Right lobe of liver (tissue), 6 donors: ENCODE results near the gene HLA-DQA1. TPM values are rescaled to one million over a fixed set of nuclear protein-coding genes. Genes with fewer than 3 reads are reported as not detected.
A peak's percentile ranks its signal among the peaks of the same experiment; 100 is the strongest.
"Not testable (repeated sequence)": the region's sequence is repeated elsewhere in the genome, so short reads cannot be mapped to it uniquely, and the experiment has no call there.

Experiments used
- ATAC-seq, 4 donors: fragments of 200-7000 bp; cut with Tn5 transposase; one replicate each; pipeline ENCODE4 v1.9.1; 2020; ENCODE audit warnings: mild to moderate bottlenecking in 4 of 4, moderate library complexity in 4 of 4
- DNase-seq, 3 donors: peaks; one replicate each; pipeline ENCODE4 v3.0.0-alpha.2; 2020
- H3K27ac ChIP-seq, 3 donors: fragments of 200-600 bp; one replicate each; pipeline ENCODE4 v1.8.0; 2022
- H3K27me3 ChIP-seq, 2 donors: fragments of 200-600 bp; one replicate each; pipeline ENCODE4 v1.8.0; 2022
- H3K36me3 ChIP-seq, 4 donors: fragments of 200-600 bp; sonication (generic) in 1 of 4; one replicate each; pipeline versions ENCODE4 v1.5.1 to v1.8.0; 2017 to 2022; ENCODE audit warnings: control low read depth in 1 of 4
- H3K4me1 ChIP-seq, 4 donors: fragments of 200-600 bp; sonication (generic) in 1 of 4; one replicate each; pipeline versions ENCODE4 v1.5.1 to v1.8.0; 2017 to 2022; ENCODE audit warnings: control low read depth in 1 of 4
- H3K4me3 ChIP-seq, 3 donors: fragments of 200-600 bp; one replicate each; pipeline ENCODE4 v1.8.0; 2022
- H3K9me3 ChIP-seq, 4 donors: fragments of 200-600 bp; sonication (generic) in 1 of 4; one replicate each; pipeline versions ENCODE4 v1.5.1 to v1.8.0; 2017 to 2022; ENCODE audit warnings: control low read depth in 1 of 4
- CTCF ChIP-seq, 4 donors: fragments of 200-600 bp in 3 of 4; fragments of 450-650 bp in 1 of 4; IDR thresholded peaks; one replicate each; pipeline versions ENCODE4 v1.5.1 to v1.8.0; 2016 to 2022; ENCODE audit warnings: antibody characterized with exemption in 4 of 4, mild to moderate bottlenecking in 2 of 4
- POLR2A ChIP-seq: fragments of 450-650 bp; IDR thresholded peaks from one replicate; pipeline ENCODE4 v1.6.1; 2017; ENCODE audit warnings: antibody characterized with exemption, mild to moderate bottlenecking
- WGBS: methylation state at CpG from one replicate; pipeline ENCODE4 v1.1.6; 2018; ENCODE audit warnings: low coverage, low lambda C conversion rate; ENCODE audit not compliant: insufficient coverage; ENCODE audit errors: missing lambda C conversion rate; 5-methylcytosine and 5-hydroxymethylcytosine counted together
- intact Hi-C, 2 donors: fragments of 100-400 bp; cut with DNase I; formaldehyde crosslinking; loops; one replicate each; pipeline versions ENCODE4 v1.11.2 to v1.14.1; 2022
- total RNA-seq, 6 experiments: library from RNA; depleted of rRNA in 2 of 6; stranded (reverse); fragments of >200 nt in 2 of 6; fragmentation: NEBNext Ultra II Directional in 3 of 6; extraction: Animal tissue kit (Norgen Biotek cat#: 25700) in 3 of 6; gene quantifications; one replicate each; pipeline versions ENCODE4 v1.1.0 to v1.2.4, GENCODE V29; 2016 to 2023
- donor health status: DM: no; HTN: yes; CAD: no.
- donor health status: DM: no; HTN: no; CAD: no.
- donor health status: DM: no; HTN: no; CAD: no.
- donor health status: DM: no; HTN: yes; CAD: no.
- donor health status: DM: no; HTN: yes; CAD: no.

The HLA-DQA1 gene
- total RNA-seq, 6 experiments from 2014 or later, result 0.31 to 15.9 (median 5.4) TPM

GRCh38 chr6:32637883-32638282 lies 677 bp downstream of the HLA-DQA1 start:
- Histone ChIP-seq H3K27me3 (no peaks in the 10 kb centered on the region), H3K9me3 (no peaks in the 10 kb centered on the region), H3K4me3 (peak overlapping the region in 1 of 3 donors; percentile 19), H3K36me3 (no peaks in the 10 kb centered on the region), H3K4me1 (no peaks in the 10 kb centered on the region), H3K27ac (no peak overlapping the region)
- 54% methylated on average over 1 of the region's 3 CpGs for WGBS
- intact Hi-C loops, result no loop called here
- DNase-seq (no peak), ATAC-seq (no peak)
- TF ChIP-seq CTCF (IDR thresholded peaks at IDR 0.05) (no peak), POLR2A (no peak)

DNA sequence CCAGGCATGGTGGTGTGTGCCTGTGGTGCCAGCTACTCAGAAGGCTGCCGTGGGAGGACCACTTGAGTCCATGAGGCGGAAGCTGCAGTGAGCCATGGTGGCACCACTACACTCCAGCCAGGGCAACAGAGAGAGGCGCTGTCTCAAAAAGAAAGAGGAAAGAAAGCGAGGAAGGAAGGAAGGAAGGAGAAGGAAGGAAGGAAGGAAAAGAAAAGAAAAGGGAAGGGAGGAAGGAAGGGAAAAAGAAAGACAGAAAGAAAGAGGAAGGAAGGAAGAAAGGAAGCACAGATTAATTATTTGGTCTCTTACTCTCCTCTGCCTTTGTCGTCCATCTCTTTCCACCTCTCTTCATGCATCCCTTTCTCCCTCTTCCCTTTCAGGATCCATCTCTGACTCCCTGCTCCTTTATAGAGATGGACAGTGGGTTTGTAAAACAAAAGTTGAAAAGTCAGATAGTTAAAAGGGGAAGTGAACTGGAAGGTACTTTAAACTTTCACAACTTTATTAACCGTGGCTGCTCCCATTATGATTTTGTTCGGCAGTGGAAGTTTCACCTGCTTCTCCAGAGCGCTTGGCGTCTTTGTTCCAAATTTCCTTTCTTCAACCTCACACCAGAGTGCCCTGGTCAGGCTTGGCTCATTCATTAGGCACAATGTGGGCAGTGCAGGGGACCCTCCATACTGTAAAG lies 1.5 kb downstream of the HLA-DQA1 start:
- Histone ChIP-seq H3K4me3 (no peak overlapping the region), H3K9me3 (no peaks in the 10 kb centered on the region), H3K27ac (no peak overlapping the region), H3K27me3 (no peaks in the 10 kb centered on the region), H3K36me3 (no peaks in the 10 kb centered on the region), H3K4me1 (no peaks in the 10 kb centered on the region)
- DNase-seq, result no peak
- TF ChIP-seq POLR2A, result no peak
- no peak for TF ChIP-seq CTCF (IDR thresholded peaks at IDR 0.05)
- no peak for ATAC-seq
- intact Hi-C loops, result no loop called here
- WGBS, result 14% methylated on average over 2 of the region's 9 CpGs

DNA sequence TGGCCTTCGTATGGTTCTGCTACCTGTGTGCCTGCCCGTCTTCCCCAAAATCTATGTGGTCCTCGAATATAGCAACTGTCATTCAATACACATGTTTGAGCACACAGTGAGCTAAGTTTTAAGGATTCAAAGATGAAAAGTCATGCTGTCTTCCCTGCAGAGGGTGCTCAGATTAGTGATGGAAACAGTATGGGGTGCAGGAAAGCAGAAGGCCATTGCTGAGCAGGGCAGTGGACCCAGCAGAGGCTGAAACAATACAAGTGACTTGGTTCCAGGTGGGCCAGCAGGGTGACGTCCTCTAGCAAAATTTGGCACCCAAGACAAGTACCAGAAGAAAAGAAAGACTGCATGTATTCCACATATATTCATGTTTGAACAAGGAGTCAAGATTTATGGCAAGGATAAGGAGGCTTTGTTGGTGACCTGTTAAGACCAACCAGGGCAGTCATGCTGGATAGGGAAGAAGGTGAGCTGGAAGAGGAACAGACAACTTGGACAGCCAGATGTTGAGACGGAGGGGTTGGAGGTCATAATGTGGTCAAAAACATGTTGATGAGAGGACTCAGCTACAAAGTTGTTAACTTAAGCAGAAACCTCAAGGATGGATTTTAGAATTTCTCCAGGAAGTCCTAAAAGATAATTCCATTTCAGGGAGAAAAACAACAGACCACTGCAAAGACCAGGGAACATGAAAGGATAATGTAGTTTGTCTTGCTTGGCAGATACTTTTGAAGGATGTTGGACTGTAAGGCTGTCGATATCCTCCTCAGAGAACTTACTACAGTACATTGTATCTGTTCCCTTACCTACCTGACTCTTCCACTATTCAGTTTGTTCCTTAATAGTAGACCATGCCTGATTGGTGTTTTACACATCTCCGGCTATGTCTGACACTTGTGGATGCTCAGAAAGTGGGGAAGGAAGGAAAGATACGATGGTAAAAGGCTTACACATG lies 2.5 kb downstream of the HLA-DQA1 start:
- DNase-seq (no peak), ATAC-seq (no peak)
- no peaks in the 10 kb centered on the region for H3K36me3 ChIP-seq
- H3K27ac ChIP-seq, result no peak overlapping the region
- TF ChIP-seq CTCF (IDR thresholded peaks at IDR 0.05), result no peak
- TF ChIP-seq POLR2A, result no peak
- H3K4me3 ChIP-seq, result no peak overlapping the region
- WGBS, result 3% methylated on average over 8 of the region's 8 CpGs
- H3K4me1 ChIP-seq, result no peaks in the 10 kb centered on the region
- no peaks in the 10 kb centered on the region for H3K9me3 ChIP-seq
- intact Hi-C loops, result no loop called here
- no peaks in the 10 kb centered on the region for H3K27me3 ChIP-seq

DNA sequence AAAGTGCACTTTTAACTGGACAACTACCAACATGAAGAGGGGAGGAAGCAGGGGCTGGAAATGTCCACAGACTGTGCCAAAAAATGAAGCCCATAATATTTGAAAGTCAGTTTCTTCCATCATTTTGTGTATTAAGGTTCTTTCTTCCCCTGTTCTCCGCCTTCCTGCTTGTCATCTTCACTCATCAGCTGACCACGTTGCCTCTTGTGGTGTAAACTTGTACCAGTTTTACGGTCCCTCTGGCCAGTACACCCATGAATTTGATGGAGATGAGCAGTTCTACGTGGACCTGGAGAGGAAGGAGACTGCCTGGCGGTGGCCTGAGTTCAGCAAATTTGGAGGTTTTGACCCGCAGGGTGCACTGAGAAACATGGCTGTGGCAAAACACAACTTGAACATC lies 3.9 kb downstream of the HLA-DQA1 start:
- no peak for ATAC-seq
- intact Hi-C loops, result no loop called here

DNA sequence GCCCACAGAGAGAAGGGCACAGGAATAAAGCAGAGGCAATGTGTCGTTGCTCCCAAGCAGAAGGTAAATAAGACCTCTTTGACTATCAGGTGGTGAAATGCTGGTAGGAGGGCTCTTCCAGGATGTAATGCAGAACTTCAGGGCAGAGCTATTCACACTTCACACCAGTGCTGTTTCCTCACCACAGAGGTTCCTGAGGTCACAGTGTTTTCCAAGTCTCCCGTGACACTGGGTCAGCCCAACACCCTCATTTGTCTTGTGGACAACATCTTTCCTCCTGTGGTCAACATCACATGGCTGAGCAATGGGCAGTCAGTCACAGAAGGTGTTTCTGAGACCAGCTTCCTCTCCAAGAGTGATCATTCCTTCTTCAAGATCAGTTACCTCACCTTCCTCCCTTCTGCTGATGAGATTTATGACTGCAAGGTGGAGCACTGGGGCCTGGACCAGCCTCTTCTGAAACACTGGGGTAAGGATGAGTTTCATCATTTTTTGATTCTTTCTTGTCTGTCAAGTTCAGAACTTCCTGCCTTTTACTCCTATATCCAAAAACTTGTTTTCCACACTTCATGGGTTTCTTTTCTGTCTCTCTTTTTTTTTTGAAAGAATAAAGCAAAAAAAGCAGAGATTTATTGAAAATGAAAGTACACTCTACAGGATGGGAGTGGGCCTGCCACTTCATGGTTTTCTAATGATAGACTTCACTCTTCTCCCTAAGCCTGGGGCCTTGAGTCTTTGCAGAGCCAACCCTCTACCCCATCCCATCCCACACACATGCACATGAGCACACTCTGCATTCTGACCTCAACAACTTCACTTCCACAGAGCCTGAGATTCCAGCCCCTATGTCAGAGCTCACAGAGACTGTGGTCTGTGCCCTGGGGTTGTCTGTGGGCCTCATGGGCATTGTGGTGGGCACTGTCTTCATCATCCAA lies 4.8 kb downstream of the HLA-DQA1 start:
- DNase-seq, H3K4me3 ChIP-seq, H3K9me3 ChIP-seq, H3K27ac ChIP-seq, H3K36me3 ChIP-seq, intact Hi-C loops, H3K4me1 ChIP-seq, ATAC-seq, H3K27me3 ChIP-seq: not testable (repeated sequence)
- 50% methylated on average over 1 of the region's 2 CpGs for WGBS

More for the DNA sequence above, 3.9 kb downstream of the HLA-DQA1 start:
- Histone ChIP-seq H3K4me3 (no peak overlapping the region), H3K36me3 (no peaks in the 10 kb centered on the region), H3K27ac (no peak overlapping the region), H3K9me3 (no peaks in the 10 kb centered on the region), H3K4me1 (no peaks in the 10 kb centered on the region), H3K27me3 (no peaks in the 10 kb centered on the region)
- 7% methylated on average over 3 of the region's 6 CpGs for WGBS
- TF ChIP-seq CTCF (IDR thresholded peaks at IDR 0.05) (no peak), POLR2A (no peak)
- DNase-seq, result no peak
